ENCODE measurements around the gene RNF169. TPM values are rescaled to one million over a fixed set of nuclear protein-coding genes. Genes with fewer than 3 reads are reported as not detected.

The RNF169 gene
- total RNA-seq, 6 donors from 2014 or later = 13.4 to 34.3 (median 22.8) TPM

- Histone ChIP-seq H3K27me3 (peaks cover 0 to 3% (median 1%) of the 10 kb centered on the region in 4 donors), H3K27ac (no peak overlapping the region), H3K9me3 (no peaks in the 10 kb centered on the region), H3K36me3 (no peaks in the 10 kb centered on the region), H3K4me3 (no peak overlapping the region), H3K4me1 (peaks cover 0 to 7% (median 2%) of the 10 kb centered on the region in 4 donors)
- DNase-seq (no peak), ATAC-seq (ENCODE audit: low FRiP score in 2 of 2) (no peak)
- TF ChIP-seq POLR2AphosphoS5 (IDR thresholded peaks at IDR 0.05) (no peak), EP300 (IDR thresholded peaks at IDR 0.05) (no peak), CTCF (IDR thresholded peaks at IDR 0.05) (no peak), POLR2A (IDR thresholded peaks at IDR 0.05) (no peak)
- 76 to 77% methylated on average over 4 of the region's 4 CpGs for whole genome bisulfite sequencing, 2 donors
Measured at GRCh38 chr11:74725701-74726100, 22.9 kb upstream of the RNF169 start.

GRCh38 chr11:74726547-74727182 lies 22.0 kb upstream of the RNF169 start:
- DNase-seq (peak; percentile 64 to 78), ATAC-seq (ENCODE audit: low FRiP score in 2 of 2) (peak; percentile 88 to 93)
- Histone ChIP-seq H3K9me3 (no peaks in the 10 kb centered on the region), H3K36me3 (no peaks in the 10 kb centered on the region), H3K27me3 (peaks cover 0 to 8% (median 3%) of the 10 kb centered on the region in 4 donors), H3K4me1 (peaks cover 4 to 17% (median 5%) of the 10 kb centered on the region in 4 donors), H3K4me3 (no peak overlapping the region), H3K27ac (no peak overlapping the region)
- no peak for TF ChIP-seq POLR2AphosphoS5 (IDR thresholded peaks at IDR 0.05)
- peak; percentile 91 to 97 (median 92) for TF ChIP-seq CTCF (IDR thresholded peaks at IDR 0.05)
- 9 to 11% methylated on average over 6 to 13 of the region's 13 CpGs for WGBS, 2 donors

- DNase-seq (no peak), ATAC-seq (ENCODE audit: low FRiP score in 2 of 2) (no peak)
- Histone ChIP-seq H3K27me3 (peaks cover 0 to 12% (median 6%) of the 10 kb centered on the region in 4 donors), H3K4me3 (no peak overlapping the region), H3K9me3 (no peaks in the 10 kb centered on the region), H3K36me3 (no peaks in the 10 kb centered on the region), H3K4me1 (peaks cover 4 to 18% (median 7%) of the 10 kb centered on the region in 4 donors), H3K27ac (no peak overlapping the region)
- TF ChIP-seq EP300 (IDR thresholded peaks at IDR 0.05) = no peak
- no peak for TF ChIP-seq CTCF (IDR thresholded peaks at IDR 0.05)
- TF ChIP-seq POLR2AphosphoS5 (IDR thresholded peaks at IDR 0.05) = no peak
- no peak for TF ChIP-seq POLR2A (IDR thresholded peaks at IDR 0.05)
- 82 to 88% methylated on average over 4 of the region's 4 CpGs for WGBS, 2 donors
Measured at GRCh38 chr11:74729397-74729796, 19.3 kb upstream of the RNF169 start.

- DNase-seq (no peak), ATAC-seq (ENCODE audit: low FRiP score in 2 of 2) (no peak)
- peaks cover 0 to 12% (median 6%) of the 10 kb centered on the region in 4 donors for H3K27me3 ChIP-seq
- no peak for TF ChIP-seq EP300 (IDR thresholded peaks at IDR 0.05)
- TF ChIP-seq POLR2AphosphoS5 (IDR thresholded peaks at IDR 0.05) = no peak
- no peak for TF ChIP-seq CTCF (IDR thresholded peaks at IDR 0.05)
- TF ChIP-seq POLR2A (IDR thresholded peaks at IDR 0.05) = no peak
- no peaks in the 10 kb centered on the region for H3K36me3 ChIP-seq
- no peak overlapping the region for H3K27ac ChIP-seq
- 4 to 8% methylated on average over 29 to 40 of the region's 40 CpGs for WGBS, 2 donors
- no peaks in the 10 kb centered on the region for H3K9me3 ChIP-seq
- peaks cover 4 to 18% (median 7%) of the 10 kb centered on the region in 4 donors for H3K4me1 ChIP-seq
- H3K4me3 ChIP-seq = peak overlapping the region in 1 of 4 donors; percentile 19
Measured at GRCh38 chr11:74730571-74731260, 17.9 kb upstream of the RNF169 start.
